Measurements from ENCODE around the gene PIP5KL1.

The PIP5KL1 gene

GRCh38 chr9:127945338-127945737 is 14.8 kb upstream of the PIP5KL1 start:
- TF ChIP-seq, protein P1, sequence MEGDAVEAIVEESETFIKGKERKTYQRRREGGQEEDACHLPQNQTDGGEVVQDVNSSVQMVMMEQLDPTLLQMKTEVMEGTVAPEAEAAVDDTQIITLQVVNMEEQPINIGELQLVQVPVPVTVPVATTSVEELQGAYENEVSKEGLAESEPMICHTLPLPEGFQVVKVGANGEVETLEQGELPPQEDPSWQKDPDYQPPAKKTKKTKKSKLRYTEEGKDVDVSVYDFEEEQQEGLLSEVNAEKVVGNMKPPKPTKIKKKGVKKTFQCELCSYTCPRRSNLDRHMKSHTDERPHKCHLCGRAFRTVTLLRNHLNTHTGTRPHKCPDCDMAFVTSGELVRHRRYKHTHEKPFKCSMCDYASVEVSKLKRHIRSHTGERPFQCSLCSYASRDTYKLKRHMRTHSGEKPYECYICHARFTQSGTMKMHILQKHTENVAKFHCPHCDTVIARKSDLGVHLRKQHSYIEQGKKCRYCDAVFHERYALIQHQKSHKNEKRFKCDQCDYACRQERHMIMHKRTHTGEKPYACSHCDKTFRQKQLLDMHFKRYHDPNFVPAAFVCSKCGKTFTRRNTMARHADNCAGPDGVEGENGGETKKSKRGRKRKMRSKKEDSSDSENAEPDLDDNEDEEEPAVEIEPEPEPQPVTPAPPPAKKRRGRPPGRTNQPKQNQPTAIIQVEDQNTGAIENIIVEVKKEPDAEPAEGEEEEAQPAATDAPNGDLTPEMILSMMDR (IDR thresholded peaks at IDR 0.05; ENCODE audit: extremely low read depth, missing control alignments), result no peak

DNA sequence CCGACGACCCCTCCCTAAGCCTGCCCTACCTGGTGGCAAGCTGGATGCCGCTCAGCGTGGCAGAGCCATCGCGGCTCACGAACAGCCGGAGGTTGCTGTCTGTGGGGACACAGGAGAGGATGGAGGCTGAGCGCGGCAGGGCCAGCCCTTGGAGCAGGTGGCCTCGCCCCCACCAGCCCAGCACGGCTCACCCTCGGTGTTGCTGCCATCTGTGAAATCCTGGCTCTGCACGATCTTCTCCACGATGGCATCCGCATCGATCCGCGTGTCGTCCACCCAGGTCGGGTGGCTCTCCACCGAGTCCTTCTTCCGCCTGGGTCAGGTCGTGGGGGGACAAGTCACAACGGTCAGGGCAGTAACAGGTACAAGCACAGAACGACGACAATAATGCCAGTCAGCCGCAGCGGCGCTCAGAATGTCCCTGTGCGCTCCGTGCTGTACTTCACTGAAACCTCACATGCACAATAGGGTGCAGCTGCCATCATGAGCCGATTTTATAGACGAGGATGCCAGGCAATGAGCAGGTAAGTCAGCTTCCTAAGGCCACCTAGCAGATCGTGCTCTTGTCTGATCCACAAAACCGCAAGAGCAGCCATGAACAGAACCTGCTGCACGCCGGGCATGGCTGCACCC is 14.1 kb upstream of the PIP5KL1 start:
- no peak for DNase-seq (ENCODE audit: low spot score)
- TF ChIP-seq, protein P1 (IDR thresholded peaks at IDR 0.05; ENCODE audit: extremely low read depth, missing control alignments), result no peak

More at GRCh38 chr9:127945338-127945737, 14.8 kb upstream of the PIP5KL1 start:
- no peak for DNase-seq (ENCODE audit: low spot score)

DNA sequence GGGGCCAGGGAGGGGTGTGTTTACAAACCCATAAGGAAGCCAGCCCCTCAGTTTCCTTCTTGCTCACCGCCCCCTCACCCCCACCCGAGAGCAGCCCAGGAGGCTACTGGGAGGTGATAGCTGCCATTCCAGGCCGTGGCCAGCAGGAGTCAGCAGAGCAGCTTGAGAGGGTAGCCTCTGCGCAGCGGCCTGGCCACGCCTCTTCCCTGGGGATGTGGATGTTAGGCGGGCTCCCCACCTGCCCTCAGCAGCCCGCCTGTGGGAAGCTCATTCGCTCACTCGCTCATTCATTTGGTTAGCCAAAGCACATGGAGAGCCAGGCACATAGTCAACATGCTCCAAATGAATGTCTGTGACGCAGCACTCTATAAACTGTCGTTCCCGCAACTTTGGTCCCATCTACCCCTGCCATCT is 13.2 kb upstream of the PIP5KL1 start:
- DNase-seq (ENCODE audit: low spot score), result peak; percentile 89
- TF ChIP-seq, protein P1 (IDR thresholded peaks at IDR 0.05; ENCODE audit: extremely low read depth, missing control alignments), result peak; percentile 90

GRCh38 chr9:127943011-127943662 is 12.6 kb upstream of the PIP5KL1 start:
- TF ChIP-seq, protein P1 (IDR thresholded peaks at IDR 0.05; ENCODE audit: extremely low read depth, missing control alignments), result no peak
- DNase-seq (ENCODE audit: low spot score), result no peak

GRCh38 chr9:127942216-127943010 is 11.8 kb upstream of the PIP5KL1 start:
- peak; percentile 76 for DNase-seq (ENCODE audit: low spot score)
- TF ChIP-seq, protein P1 (IDR thresholded peaks at IDR 0.05; ENCODE audit: extremely low read depth, missing control alignments), result peak; percentile 91

DNA sequence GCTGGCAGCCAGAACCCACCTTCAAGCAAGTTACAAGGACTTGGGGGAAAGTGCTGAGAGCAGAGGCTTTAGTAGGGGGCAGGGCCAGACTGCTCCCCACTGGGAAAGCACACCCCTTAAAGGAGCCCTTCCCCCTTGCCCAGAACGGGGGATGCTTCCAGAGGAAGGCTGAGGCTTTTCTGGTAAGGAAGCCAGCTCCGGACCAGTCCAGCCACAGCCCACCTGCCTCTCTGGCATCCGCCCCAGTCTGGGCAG is 11.3 kb upstream of the PIP5KL1 start:
- TF ChIP-seq, protein P1 (IDR thresholded peaks at IDR 0.05; ENCODE audit: extremely low read depth, missing control alignments), result no peak
- DNase-seq (ENCODE audit: low spot score), result no peak

Measured in GM20000 (cell line).